NB4 (cell line): ENCODE measurements around the gene ZSWIM5.

Source experiments
- DNase-seq: peaks from one replicate; pipeline ENCODE4 v3.0.0; 2010; ENCODE audit warnings: low read depth
- H3K4me3 ChIP-seq: one replicate; pipeline ENCODE4 v1.5.1; 2011; ENCODE audit warnings: mild to moderate bottlenecking, low read depth, low read length, moderate library complexity
- CTCF ChIP-seq: IDR thresholded peaks from one replicate; pipeline ENCODE4 v1.5.1; 2012; ENCODE audit warnings: low read depth, low read length
- MAX ChIP-seq: IDR thresholded peaks from 2 replicates; pipeline ENCODE4 v1.6.1; 2011; ENCODE audit warnings: low read depth, low read length
- MYC ChIP-seq: IDR thresholded peaks from 2 replicates; pipeline ENCODE4 v1.6.1; 2011; ENCODE audit warnings: low read depth, low read length
- POLR2A ChIP-seq: IDR thresholded peaks from 2 replicates; pipeline ENCODE4 v1.6.1; 2011; ENCODE audit warnings: mild to moderate bottlenecking; ENCODE audit not compliant: insufficient read length; ENCODE audit errors: extremely low read depth

The ZSWIM5 gene

GRCh38 chr1:45010855-45011811 lies 195.3 kb downstream of the ZSWIM5 start, which contains the start of gene HECTD3:
TSS of gene HECTD3 (minus strand) at chr1:45011324. CDS start at chr1:45011257, 67 bp downstream.
- TF ChIP-seq MAX (peak; percentile 38), MYC (peak; percentile 30; the same call in 1 of the 2 replicates), POLR2A (peak; percentile 13), CTCF (no peak)
- DNase-seq = peak; percentile 84

GRCh38 chr1:45009956-45010854 lies 196.2 kb downstream of the ZSWIM5 start:
- TF ChIP-seq MAX (no peak), POLR2A (no peak), CTCF (no peak), MYC (no peak)
- H3K4me3 ChIP-seq = peak overlapping the region; percentile 76
- peak; percentile 19 for DNase-seq

More at GRCh38 chr1:45010855-45011811, 195.3 kb downstream of the ZSWIM5 start, which contains the start of gene HECTD3:
- H3K4me3 ChIP-seq = peak within 1 kb of the TSS; percentile 95

- H3K4me3 ChIP-seq = no peak overlapping the region
- TF ChIP-seq POLR2A (no peak), CTCF (no peak), MAX (no peak), MYC (no peak)
These were observed 197.0 kb downstream of the ZSWIM5 start for GRCh38 chr1:45009296-45009865.

GRCh38 chr1:45008516-45008915 lies 197.9 kb downstream of the ZSWIM5 start:
- no peak overlapping the region for H3K4me3 ChIP-seq
- DNase-seq = no peak
- TF ChIP-seq CTCF = no peak
- TF ChIP-seq MYC = no peak
- TF ChIP-seq POLR2A = no peak
- TF ChIP-seq MAX = no peak

More at GRCh38 chr1:45009296-45009865, 197.0 kb downstream of the ZSWIM5 start:
- DNase-seq = no peak

- TF ChIP-seq MYC (no peak), POLR2A (no peak), CTCF (no peak), MAX (no peak)
- DNase-seq = no peak
- no peak overlapping the region for H3K4me3 ChIP-seq
These were observed 198.3 kb downstream of the ZSWIM5 start for GRCh38 chr1:45008076-45008475.
